Lung microvascular endothelial cell (primary cell): ENCODE data around the gene ZSCAN4. TPM values are rescaled to one million over a fixed set of nuclear protein-coding genes. Genes with fewer than 3 reads are reported as not detected.

Source experiments
- DNase-seq, 2 donors: peaks; one replicate each; pipeline versions ENCODE4 v3.0.0 to v3.0.0-alpha.2; 2010; ENCODE audit warnings: low read depth in 2 of 2
- total RNA-seq: library from RNA; depleted of rRNA; stranded (reverse); fragments of >200 nt; gene quantifications from 2 replicates; pipeline ENCODE4 v1.2.1, GENCODE V29; 2014

Gene ZSCAN4
- not detected in 2 replicates for total RNA-seq

GRCh38 chr19:57668635-57669034, at the start of gene ZSCAN4:
TSS of gene ZSCAN4 (plus strand) at chr19:57668935. CDS start at chr19:57676146, 7,211 bp downstream.
- no peak for DNase-seq

GRCh38 chr19:57620673-57621348, 47.9 kb upstream of the ZSCAN4 start:
- peak in 1 of 2 donors; percentile 7 for DNase-seq

- no peak for DNase-seq
These were observed 45.6 kb upstream of the ZSCAN4 start for GRCh38 chr19:57623091-57623490.

- DNase-seq = peak; percentile 93 to 94
These were observed 35.5 kb upstream of the ZSCAN4 start, which contains the start of gene ZNF211 for GRCh38 chr19:57632987-57633831. TSS of gene ZNF211 (plus strand) at chr19:57633168. CDS start at chr19:57633347, 179 bp downstream.

GRCh38 chr19:57633832-57634131, 35.0 kb upstream of the ZSCAN4 start:
- DNase-seq = no peak

- DNase-seq = no peak
These were observed 31.4 kb upstream of the ZSCAN4 start for GRCh38 chr19:57637379-57637778.

GRCh38 chr19:57641715-57642234, 27.0 kb upstream of the ZSCAN4 start:
- no peak for DNase-seq

- no peak for DNase-seq
These were observed 26.2 kb upstream of the ZSCAN4 start for GRCh38 chr19:57642396-57643046.

- DNase-seq = no peak
These were observed 25.0 kb upstream of the ZSCAN4 start for GRCh38 chr19:57643734-57644133.

- no peak for DNase-seq
These were observed 20.3 kb upstream of the ZSCAN4 start for GRCh38 chr19:57648331-57649003.

GRCh38 chr19:57651654-57651996, 17.1 kb upstream of the ZSCAN4 start:
- DNase-seq = no peak

- no peak for DNase-seq
These were observed 15.0 kb upstream of the ZSCAN4 start for GRCh38 chr19:57653689-57654088.

GRCh38 chr19:57655443-57655842, 13.3 kb upstream of the ZSCAN4 start:
- DNase-seq = no peak

GRCh38 chr19:57656346-57656745, 12.4 kb upstream of the ZSCAN4 start:
- DNase-seq = no peak

- peak; percentile 26 to 32 for DNase-seq
These were observed 4.2 kb upstream of the ZSCAN4 start for GRCh38 chr19:57664269-57665127.

- DNase-seq = no peak
These were observed 3.4 kb upstream of the ZSCAN4 start for GRCh38 chr19:57665261-57665806.

- DNase-seq = no peak
These were observed 1.5 kb upstream of the ZSCAN4 start for GRCh38 chr19:57667228-57667627.

GRCh38 chr19:57671124-57671895, 2.6 kb downstream of the ZSCAN4 start:
- no peak for DNase-seq

- DNase-seq = no peak
These were observed 3.7 kb downstream of the ZSCAN4 start for GRCh38 chr19:57672466-57672865.

- no peak for DNase-seq
These were observed 7.1 kb downstream of the ZSCAN4 start for GRCh38 chr19:57675881-57676280.
